C1 segment of cervical spinal cord (tissue), 14 donors: ENCODE data around the gene SLC17A5.
"Not testable (repeated sequence)": the region's sequence is repeated elsewhere in the genome, so short reads cannot be mapped to it uniquely, and the experiment has no call there.

Experiments
- DNase-seq, 14 donors: peaks; one replicate each; lab custom pipeline; 2025; lab: John Stamatoyannopoulos, UW

The SLC17A5 gene

GRCh38 chr6:73566954-73567591 lies 86.7 kb downstream of the SLC17A5 start:
- no peak for DNase-seq

- not testable (repeated sequence) for DNase-seq
Observed at GRCh38 chr6:73566486-73566871, 87.3 kb downstream of the SLC17A5 start.

GRCh38 chr6:73565767-73566485 lies 87.9 kb downstream of the SLC17A5 start:
- DNase-seq = no peak

DNA sequence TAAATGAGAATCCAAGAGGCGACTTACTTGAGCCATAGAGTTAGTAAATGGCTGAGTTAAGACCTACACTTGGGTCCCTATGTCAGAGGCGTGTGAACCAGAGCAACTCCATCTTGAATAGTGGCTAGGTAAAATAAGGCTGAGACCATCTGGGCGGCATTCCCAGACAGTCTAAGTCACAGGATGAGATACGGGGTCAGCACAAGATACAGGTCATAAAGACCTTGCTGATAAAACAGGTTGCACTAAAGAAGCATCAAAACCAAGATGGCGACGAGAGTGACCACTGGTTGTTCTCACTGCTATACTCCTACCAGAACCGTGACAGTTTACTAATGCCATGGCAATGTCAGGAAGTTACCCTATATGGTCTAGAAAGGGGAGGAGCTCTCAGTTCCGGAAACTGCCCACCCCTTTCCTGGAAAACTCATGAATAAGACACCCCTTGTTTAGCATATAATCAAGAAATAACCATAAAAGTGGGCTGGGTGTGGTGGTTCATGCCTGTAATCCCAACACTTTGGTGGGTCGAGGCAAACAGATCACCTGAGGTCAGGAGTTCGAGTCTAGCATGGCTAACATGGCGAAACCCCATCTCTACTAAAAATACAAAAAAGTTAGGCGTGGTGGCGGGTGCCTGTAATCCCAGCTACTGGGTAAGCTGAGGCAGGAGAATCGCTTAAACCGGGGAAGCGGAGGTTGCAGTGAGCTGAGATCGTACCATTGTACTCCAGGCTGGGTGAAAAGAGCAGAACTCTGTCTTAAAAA lies 89.0 kb downstream of the SLC17A5 start:
- DNase-seq = no peak

DNA sequence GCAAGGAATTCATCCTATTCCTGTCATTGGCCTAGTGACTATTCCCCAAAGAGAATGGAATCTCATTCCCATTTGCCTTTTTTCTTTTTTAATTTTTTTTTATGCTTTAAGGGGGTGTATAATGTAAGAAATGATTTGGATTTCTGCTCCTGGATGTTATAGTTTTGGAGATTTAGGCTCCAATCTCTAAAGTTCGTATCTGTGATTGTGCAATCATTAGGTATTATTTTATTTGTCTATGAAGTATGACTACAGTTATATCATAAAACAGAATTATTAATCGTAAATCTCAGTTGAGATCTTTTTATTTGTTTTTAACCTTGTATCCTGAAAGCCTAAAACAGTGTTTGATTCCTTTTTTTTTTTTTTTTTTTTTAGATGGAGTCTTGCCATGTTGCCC lies 91.2 kb downstream of the SLC17A5 start:
- no peak for DNase-seq

DNA sequence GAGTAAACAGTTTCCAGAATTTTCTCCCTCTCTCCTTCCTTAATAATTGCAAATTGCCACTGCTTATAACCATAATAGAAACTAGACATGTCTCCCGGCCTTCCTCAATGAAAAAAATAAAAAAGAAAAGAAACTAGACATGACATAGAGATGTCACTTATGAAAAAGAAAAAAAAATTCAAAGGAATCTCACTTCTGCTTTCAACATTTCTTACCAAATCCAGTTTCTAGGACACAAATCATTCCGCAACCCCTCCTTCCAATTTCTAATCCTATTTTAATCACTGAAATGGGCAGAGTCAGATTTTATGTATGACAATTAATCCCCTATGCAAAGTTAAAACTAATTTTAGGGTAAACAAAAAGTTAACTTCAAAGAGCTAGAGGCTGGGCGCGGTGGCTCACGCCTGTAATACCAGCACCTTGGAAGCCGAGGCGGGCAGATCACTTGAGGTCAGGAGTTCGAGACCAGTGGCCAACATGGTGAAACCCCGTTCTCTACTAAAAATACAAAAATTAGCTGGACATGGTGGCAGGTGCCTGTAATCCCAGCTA lies 92.9 kb downstream of the SLC17A5 start:
- no peak for DNase-seq

DNA sequence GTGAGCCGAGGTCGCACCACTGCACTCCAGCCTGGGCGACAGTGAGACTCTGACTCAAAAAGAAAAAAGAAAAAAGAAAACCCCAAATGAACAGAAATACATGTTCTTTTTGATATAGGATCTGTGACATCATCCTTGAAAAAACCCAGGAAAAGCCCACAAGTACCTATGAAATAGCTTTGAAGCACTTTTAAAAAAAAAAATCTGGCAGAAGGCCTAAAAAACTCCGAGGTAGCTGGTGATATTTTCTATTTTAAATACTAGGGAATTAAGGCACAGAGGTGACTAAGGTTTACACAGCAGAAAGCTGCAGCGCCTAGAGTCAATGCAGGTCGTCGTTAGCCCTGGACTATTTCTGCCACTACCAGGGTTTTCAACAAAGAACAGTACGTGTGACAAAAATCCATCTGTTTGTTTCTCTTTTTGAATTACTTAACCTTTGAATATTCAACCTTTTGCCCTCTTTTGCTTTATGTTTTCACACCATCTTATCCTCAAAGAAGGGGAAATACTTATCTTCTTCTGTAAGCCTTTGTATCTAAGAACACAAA lies 93.5 kb downstream of the SLC17A5 start:
- no peak for DNase-seq

DNA sequence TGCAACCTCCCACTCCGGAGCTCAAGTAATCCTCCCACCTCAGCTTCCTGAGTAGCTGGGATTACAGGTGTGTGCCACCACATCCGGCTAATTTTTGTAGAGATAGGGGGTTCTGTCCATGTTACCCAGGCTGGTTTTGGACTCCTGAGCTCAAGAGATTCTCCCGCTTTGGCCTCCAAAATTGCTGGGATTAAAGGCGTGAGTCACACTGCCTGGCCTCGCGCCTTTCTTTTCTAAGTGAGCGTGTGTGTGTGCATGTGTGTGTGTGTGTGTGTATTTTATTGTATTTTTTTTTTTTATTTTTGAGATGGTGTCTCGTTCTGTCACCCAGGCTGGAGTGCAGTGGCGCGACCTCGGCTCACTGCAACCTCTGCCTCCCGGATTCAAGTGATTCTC lies 94.4 kb downstream of the SLC17A5 start:
- not testable (repeated sequence) for DNase-seq

DNA sequence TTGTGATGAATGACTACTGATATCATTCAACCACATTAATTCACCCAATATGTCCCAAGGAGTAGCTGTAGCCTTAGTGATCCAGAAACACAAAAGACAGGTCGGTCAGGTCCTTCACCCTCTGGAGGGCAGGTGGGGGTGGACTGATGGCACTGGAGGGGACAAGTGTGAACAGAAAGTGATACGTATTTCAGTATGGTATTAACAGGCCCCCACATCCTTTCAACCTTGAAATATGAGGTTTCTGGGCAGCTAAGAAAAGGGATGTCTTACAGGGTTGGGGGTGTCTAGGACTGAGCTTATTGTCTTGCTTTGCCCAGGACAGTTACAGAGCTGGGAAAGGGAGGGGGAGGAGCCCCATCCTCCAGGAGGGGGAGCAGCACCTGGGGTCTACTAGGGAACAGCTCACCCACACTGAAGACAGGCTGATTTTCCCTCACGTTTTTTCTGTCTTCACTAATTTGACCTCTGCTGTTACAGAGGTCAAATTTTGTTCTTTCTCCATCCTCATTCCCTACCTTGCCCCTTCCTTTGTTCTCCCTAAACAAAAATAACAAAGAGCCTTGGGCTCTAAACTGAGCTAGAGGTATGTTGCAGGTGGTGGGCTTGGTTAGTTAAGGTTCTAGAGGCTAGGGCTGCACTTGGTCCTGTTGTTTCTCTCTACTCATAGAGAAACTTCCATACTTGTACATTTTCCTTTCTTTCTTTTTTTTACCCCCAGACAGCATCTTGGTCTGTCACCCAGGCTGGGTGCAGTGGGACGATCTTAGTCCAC lies 95.0 kb downstream of the SLC17A5 start:
- DNase-seq = no peak

GRCh38 chr6:73556836-73557235 lies 97.0 kb downstream of the SLC17A5 start:
- no peak for DNase-seq

- DNase-seq = not testable (repeated sequence)
Observed at GRCh38 chr6:73555380-73555949, 98.3 kb downstream of the SLC17A5 start.

DNA sequence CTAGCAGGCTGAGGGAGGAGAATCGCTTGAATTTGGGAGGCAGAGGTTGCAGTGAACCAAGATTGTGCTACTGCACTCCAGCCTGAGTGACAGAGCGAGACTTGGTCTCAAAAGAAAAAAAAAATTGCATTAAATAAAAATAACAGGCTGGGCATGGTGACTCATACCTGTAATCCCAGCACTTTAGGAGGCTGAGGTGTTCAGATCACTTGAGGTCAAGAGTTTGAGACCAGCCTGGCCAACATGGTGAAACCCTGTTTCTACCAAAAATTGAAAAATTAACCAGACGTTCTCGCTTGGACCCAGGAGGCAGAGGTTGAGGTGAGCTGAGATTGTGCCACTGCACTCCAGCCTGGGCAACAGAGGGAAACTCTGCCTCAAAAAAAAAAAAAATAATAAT lies 102.7 kb downstream of the SLC17A5 start:
- DNase-seq = not testable (repeated sequence)

- no peak for DNase-seq
Observed at GRCh38 chr6:73548458-73549446, 105.0 kb downstream of the SLC17A5 start.

- no peak for DNase-seq
Observed at GRCh38 chr6:73547036-73547435, 106.8 kb downstream of the SLC17A5 start.
